Endometrial microvascular endothelial cells (primary cell): ENCODE measurements around the gene FNDC11. TPM values are rescaled to one million over a fixed set of nuclear protein-coding genes. Genes with fewer than 3 reads are reported as not detected.
"Not testable (repeated sequence)": the region's sequence is repeated elsewhere in the genome, so short reads cannot be mapped to it uniquely, and the experiment has no call there.

Experiments used
- in situ Hi-C: cut with HindIII; loops from 2 replicates; pipeline ENCODE4 v1.10.0; 2017; ENCODE audit warnings: low sequenced_read_pairs, low pct_unique_long_range_greater_than_20kb; ENCODE audit errors: inconsistent ontology term
- total RNA-seq: library from RNA; depleted of rRNA; stranded (reverse); fragments of >200 nt; gene quantifications from one replicate; pipeline ENCODE4 v1.2.3, GENCODE V29; 2015; ENCODE audit errors: inconsistent ontology term

Gene FNDC11
- total RNA-seq: 0.37 TPM

GRCh38 chr20:63553933-63554290 is at the start of gene FNDC11:
Gene FNDC11, plus strand, starts transcription at chr20:63554159. Its CDS starts 1,505 bp downstream, at chr20:63555664.
- in situ Hi-C loops: no loop called here

GRCh38 chr20:63504642-63505041 is 49.3 kb upstream of the FNDC11 start:
- in situ Hi-C loops: no loop called here

- in situ Hi-C loops: no loop called here
Measured at GRCh38 chr20:63505281-63505680, 48.7 kb upstream of the FNDC11 start.

GRCh38 chr20:63505723-63506122 is 48.2 kb upstream of the FNDC11 start:
- in situ Hi-C loops: no loop called here

GRCh38 chr20:63507083-63507743 is 46.7 kb upstream of the FNDC11 start:
- in situ Hi-C loops: no loop called here

GRCh38 chr20:63508072-63508768 is 45.7 kb upstream of the FNDC11 start:
- in situ Hi-C loops: no loop called here

GRCh38 chr20:63509088-63509564 is 44.8 kb upstream of the FNDC11 start:
- in situ Hi-C loops: no loop called here

- in situ Hi-C loops: no loop called here
Measured at GRCh38 chr20:63513207-63513606, 40.8 kb upstream of the FNDC11 start.

GRCh38 chr20:63514520-63514919 is 39.4 kb upstream of the FNDC11 start:
- in situ Hi-C loops: not testable (repeated sequence)

GRCh38 chr20:63517376-63518309 is 36.3 kb upstream of the FNDC11 start:
- in situ Hi-C loops: no loop called here

GRCh38 chr20:63518351-63518861 is 35.6 kb upstream of the FNDC11 start:
- in situ Hi-C loops: no loop called here

- in situ Hi-C loops: no loop called here
Measured at GRCh38 chr20:63518946-63519667, 34.9 kb upstream of the FNDC11 start.

- in situ Hi-C loops: no loop called here
Measured at GRCh38 chr20:63519668-63520503, 34.1 kb upstream of the FNDC11 start.

GRCh38 chr20:63520504-63520933 is 33.4 kb upstream of the FNDC11 start, which contains the start of gene PPDPF:
Gene PPDPF, plus strand, starts transcription at chr20:63520765. Its CDS starts 544 bp downstream, at chr20:63521309.
- in situ Hi-C loops: no loop called here

- in situ Hi-C loops: no loop called here
Measured at GRCh38 chr20:63520934-63521601, 32.9 kb upstream of the FNDC11 start.

- in situ Hi-C loops: no loop called here
Measured at GRCh38 chr20:63521602-63522001, 32.4 kb upstream of the FNDC11 start.
